HepG2 (cell line): Measurements from ENCODE around the gene CCDC93. TPM values are rescaled to one million over a fixed set of nuclear protein-coding genes. Genes with fewer than 3 reads are reported as not detected.

Experiments used
- CREB1 ChIP-seq, 2 experiments: fragments of 450-650 bp in 1 of 2; IDR thresholded peaks; 2 replicates each; pipeline ENCODE4 v1.6.1; 2016 to 2017; ENCODE audit warnings: control low read depth in 1 of 2, mild to moderate bottlenecking in 1 of 2, missing compliant biosample characterization in 1 of 2, missing genetic modification characterization in 1 of 2
- FOXO4 ChIP-seq: sonication (generic); formaldehyde crosslinking; conservative IDR thresholded peaks from 2 replicates; pipeline ENCODE4 v1.8.1; 2023; ENCODE audit warnings: missing genetic modification reagents
- HNF4G ChIP-seq, 2 experiments: sonication (generic) in 1 of 2; formaldehyde crosslinking in 1 of 2; IDR thresholded peaks; 2 replicates each; pipeline versions ENCODE4 v1.4.0 to v1.6.1; 2011 to 2020; ENCODE audit warnings: borderline replicate concordance in 2 of 2, low read depth in 2 of 2, mild to moderate bottlenecking in 2 of 2, low read length in 1 of 2, missing genetic modification reagents in 1 of 2, moderate library complexity in 1 of 2
- HOXA5 ChIP-seq: sonication (generic); formaldehyde crosslinking; IDR thresholded peaks from 2 replicates; pipeline ENCODE4 v1.4.0; 2020; ENCODE audit warnings: missing genetic modification reagents
- NFE2L1 ChIP-seq: sonication (generic); formaldehyde crosslinking; IDR thresholded peaks from 2 replicates; pipeline ENCODE4 v1.4.0; 2020; ENCODE audit warnings: missing genetic modification reagents, mild to moderate bottlenecking, borderline replicate concordance
- NR3C1 ChIP-seq: sonication (generic); formaldehyde crosslinking; IDR thresholded peaks from 2 replicates; pipeline ENCODE4 v1.4.0; 2020; ENCODE audit warnings: missing genetic modification reagents
- PPARG ChIP-seq: conservative IDR thresholded peaks from 2 replicates; pipeline ENCODE4 v1.6.1; 2016; ENCODE audit warnings: missing biosample characterization, missing genetic modification reagents
- RCOR2 ChIP-seq: IDR thresholded peaks from 2 replicates; pipeline ENCODE4 v1.6.1; 2016; ENCODE audit warnings: missing biosample characterization, missing genetic modification reagents
- SRSF9 ChIP-seq: fragments of 200-400 bp; formaldehyde crosslinking; IDR thresholded peaks from 2 replicates; pipeline ENCODE4 v1.6.1; 2018; ENCODE audit warnings: borderline replicate concordance, mild to moderate bottlenecking, low read depth, low read length; ENCODE audit not compliant: insufficient read depth, poor library complexity, severe bottlenecking
- THAP7 ChIP-seq: sonication (generic); formaldehyde crosslinking; IDR thresholded peaks from 2 replicates; pipeline ENCODE4 v1.8.1; 2023; ENCODE audit warnings: mild to moderate bottlenecking, missing genetic modification reagents
- ZNF20 ChIP-seq: sonication (generic); formaldehyde crosslinking; IDR thresholded peaks from 2 replicates; pipeline ENCODE4 v1.4.0; 2020; ENCODE audit warnings: mild to moderate bottlenecking, moderate library complexity, missing genetic modification reagents
- ZNF274 ChIP-seq: sonication (generic); formaldehyde crosslinking; IDR thresholded peaks from 2 replicates; pipeline ENCODE4 v1.5.1; 2020; ENCODE audit warnings: mild to moderate bottlenecking, missing genetic modification reagents
- ZNF414 ChIP-seq: sonication (generic); formaldehyde crosslinking; IDR thresholded peaks from 2 replicates; pipeline ENCODE4 v1.5.0; 2020; ENCODE audit warnings: missing genetic modification reagents
- ZNF768 ChIP-seq: sonication (generic); formaldehyde crosslinking; IDR thresholded peaks from 2 replicates; pipeline ENCODE4 v1.4.0; 2020; ENCODE audit warnings: missing genetic modification reagents
- polyA plus RNA-seq, 8 experiments: library from polyadenylated mRNA; depleted of rRNA in 3 of 8; stranded (reverse) in 7 of 8; unstranded in 1 of 8; fragments of >200 nt; fragmentation: Illumina TruSeq in 4 of 8; extraction: Trizol in 4 of 8; gene quantifications; 2 replicates each; pipeline versions ENCODE4 v1.2.1 to v1.2.3, GENCODE V29; 2011 to 2016; ENCODE audit warnings: low read depth in 4 of 8, missing spikeins in 1 of 8, mixed read lengths in 1 of 8; ENCODE audit not compliant: insufficient read depth in 1 of 8
- total RNA-seq, 5 experiments: library from RNA; depleted of rRNA; stranded (reverse); fragments of >200 nt; fragmentation: Illumina TruSeq; extraction: Trizol; gene quantifications; 2 replicates each; pipeline ENCODE4 v1.2.3, GENCODE V29; 2016; ENCODE audit warnings: low read depth in 1 of 5
- TF ChIP-seq, protein P1 (sequence below): sonication (generic); formaldehyde crosslinking; IDR thresholded peaks from 2 replicates; pipeline ENCODE4 v1.8.1; 2022; ENCODE audit warnings: low read depth, mild to moderate bottlenecking, missing genetic modification reagents
- TF ChIP-seq, protein P2 (sequence below): sonication (generic); formaldehyde crosslinking; IDR thresholded peaks from 2 replicates; pipeline ENCODE4 v1.4.0; 2020; ENCODE audit warnings: missing genetic modification reagents

CCDC93 gene
- total and polyA plus RNA-seq, 2 of the 13 experiments (the other 11 are each of a cell fraction or from before 2014, with no cell fraction given), result 37.2 to 53.2 TPM

- no peak for TF ChIP-seq FOXO4
- TF ChIP-seq, protein P1, sequence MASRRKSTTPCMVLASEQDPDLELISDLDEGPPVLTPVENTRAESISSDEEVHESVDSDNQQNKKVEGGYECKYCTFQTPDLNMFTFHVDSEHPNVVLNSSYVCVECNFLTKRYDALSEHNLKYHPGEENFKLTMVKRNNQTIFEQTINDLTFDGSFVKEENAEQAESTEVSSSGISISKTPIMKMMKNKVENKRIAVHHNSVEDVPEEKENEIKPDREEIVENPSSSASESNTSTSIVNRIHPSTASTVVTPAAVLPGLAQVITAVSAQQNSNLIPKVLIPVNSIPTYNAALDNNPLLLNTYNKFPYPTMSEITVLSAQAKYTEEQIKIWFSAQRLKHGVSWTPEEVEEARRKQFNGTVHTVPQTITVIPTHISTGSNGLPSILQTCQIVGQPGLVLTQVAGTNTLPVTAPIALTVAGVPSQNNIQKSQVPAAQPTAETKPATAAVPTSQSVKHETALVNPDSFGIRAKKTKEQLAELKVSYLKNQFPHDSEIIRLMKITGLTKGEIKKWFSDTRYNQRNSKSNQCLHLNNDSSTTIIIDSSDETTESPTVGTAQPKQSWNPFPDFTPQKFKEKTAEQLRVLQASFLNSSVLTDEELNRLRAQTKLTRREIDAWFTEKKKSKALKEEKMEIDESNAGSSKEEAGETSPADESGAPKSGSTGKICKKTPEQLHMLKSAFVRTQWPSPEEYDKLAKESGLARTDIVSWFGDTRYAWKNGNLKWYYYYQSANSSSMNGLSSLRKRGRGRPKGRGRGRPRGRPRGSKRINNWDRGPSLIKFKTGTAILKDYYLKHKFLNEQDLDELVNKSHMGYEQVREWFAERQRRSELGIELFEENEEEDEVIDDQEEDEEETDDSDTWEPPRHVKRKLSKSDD, result no peak
- no peak for TF ChIP-seq CREB1 (IDR thresholded peaks at IDR 0.05)
- no peak for TF ChIP-seq CREB1 (CRISPR knock-in tag; IDR thresholded peaks at IDR 0.05)
- TF ChIP-seq THAP7 (CRISPR knock-in tag), result no peak; the same call in 1 of the 2 replicates
- TF ChIP-seq HOXA5 (CRISPR knock-in tag), result peak; percentile 65; the same call in 1 of the 2 replicates
- no peak for TF ChIP-seq RCOR2 (CRISPR knock-in tag)
- TF ChIP-seq NFE2L1, result 0 out of 2 replicates have a peak, but pooled peaks have one; percentile 65
- no peak; the same call in 1 of the 2 replicates for TF ChIP-seq ZNF274 (CRISPR knock-in tag)
- TF ChIP-seq ZNF768 (CRISPR knock-in tag), result peak; percentile 88
- no peak; the same call in 1 of the 2 replicates for TF ChIP-seq HNF4G (IDR thresholded peaks at IDR 0.05; ENCODE audit: borderline replicate concordance, low read depth, low read length)
- TF ChIP-seq HNF4G (CRISPR knock-in tag; IDR thresholded peaks at IDR 0.05; ENCODE audit: borderline replicate concordance, low read depth), result no peak
- TF ChIP-seq, protein P2, sequence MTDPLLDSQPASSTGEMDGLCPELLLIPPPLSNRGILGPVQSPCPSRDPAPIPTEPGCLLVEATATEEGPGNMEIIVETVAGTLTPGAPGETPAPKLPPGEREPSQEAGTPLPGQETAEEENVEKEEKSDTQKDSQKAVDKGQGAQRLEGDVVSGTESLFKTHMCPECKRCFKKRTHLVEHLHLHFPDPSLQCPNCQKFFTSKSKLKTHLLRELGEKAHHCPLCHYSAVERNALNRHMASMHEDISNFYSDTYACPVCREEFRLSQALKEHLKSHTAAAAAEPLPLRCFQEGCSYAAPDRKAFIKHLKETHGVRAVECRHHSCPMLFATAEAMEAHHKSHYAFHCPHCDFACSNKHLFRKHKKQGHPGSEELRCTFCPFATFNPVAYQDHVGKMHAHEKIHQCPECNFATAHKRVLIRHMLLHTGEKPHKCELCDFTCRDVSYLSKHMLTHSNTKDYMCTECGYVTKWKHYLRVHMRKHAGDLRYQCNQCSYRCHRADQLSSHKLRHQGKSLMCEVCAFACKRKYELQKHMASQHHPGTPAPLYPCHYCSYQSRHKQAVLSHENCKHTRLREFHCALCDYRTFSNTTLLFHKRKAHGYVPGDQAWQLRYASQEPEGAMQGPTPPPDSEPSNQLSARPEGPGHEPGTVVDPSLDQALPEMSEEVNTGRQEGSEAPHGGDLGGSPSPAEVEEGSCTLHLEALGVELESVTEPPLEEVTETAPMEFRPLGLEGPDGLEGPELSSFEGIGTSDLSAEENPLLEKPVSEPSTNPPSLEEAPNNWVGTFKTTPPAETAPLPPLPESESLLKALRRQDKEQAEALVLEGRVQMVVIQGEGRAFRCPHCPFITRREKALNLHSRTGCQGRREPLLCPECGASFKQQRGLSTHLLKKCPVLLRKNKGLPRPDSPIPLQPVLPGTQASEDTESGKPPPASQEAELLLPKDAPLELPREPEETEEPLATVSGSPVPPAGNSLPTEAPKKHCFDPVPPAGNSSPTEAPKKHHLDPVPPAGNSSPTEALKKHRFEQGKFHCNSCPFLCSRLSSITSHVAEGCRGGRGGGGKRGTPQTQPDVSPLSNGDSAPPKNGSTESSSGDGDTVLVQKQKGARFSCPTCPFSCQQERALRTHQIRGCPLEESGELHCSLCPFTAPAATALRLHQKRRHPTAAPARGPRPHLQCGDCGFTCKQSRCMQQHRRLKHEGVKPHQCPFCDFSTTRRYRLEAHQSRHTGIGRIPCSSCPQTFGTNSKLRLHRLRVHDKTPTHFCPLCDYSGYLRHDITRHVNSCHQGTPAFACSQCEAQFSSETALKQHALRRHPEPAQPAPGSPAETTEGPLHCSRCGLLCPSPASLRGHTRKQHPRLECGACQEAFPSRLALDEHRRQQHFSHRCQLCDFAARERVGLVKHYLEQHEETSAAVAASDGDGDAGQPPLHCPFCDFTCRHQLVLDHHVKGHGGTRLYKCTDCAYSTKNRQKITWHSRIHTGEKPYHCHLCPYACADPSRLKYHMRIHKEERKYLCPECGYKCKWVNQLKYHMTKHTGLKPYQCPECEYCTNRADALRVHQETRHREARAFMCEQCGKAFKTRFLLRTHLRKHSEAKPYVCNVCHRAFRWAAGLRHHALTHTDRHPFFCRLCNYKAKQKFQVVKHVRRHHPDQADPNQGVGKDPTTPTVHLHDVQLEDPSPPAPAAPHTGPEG, result no peak
- no peak for TF ChIP-seq NR3C1
- peak; percentile 78 for TF ChIP-seq ZNF414 (CRISPR knock-in tag)
- no peak for TF ChIP-seq PPARG (CRISPR knock-in tag)
- TF ChIP-seq SRSF9, result no peak
- TF ChIP-seq ZNF20 (CRISPR knock-in tag), result no peak
Measured at GRCh38 chr2:118013221-118013723, 598 bp downstream of the CCDC93 start (continued).
